Activated CD4-positive, alpha-beta T cell treated with anti-CD3 and anti-CD28 coated beads, Interleukin-2, amount 50 U/mL, for 48 hours (primary cell): ENCODE data around the gene PTPN23.
"Not testable (repeated sequence)": the region's sequence is repeated elsewhere in the genome, so short reads cannot be mapped to it uniquely, and the experiment has no call there.

Experiments
- DNase-seq, 2 experiments: peaks; one replicate each; pipeline ENCODE4 v3.0.0-alpha.2; 2020

The PTPN23 gene, protein sequence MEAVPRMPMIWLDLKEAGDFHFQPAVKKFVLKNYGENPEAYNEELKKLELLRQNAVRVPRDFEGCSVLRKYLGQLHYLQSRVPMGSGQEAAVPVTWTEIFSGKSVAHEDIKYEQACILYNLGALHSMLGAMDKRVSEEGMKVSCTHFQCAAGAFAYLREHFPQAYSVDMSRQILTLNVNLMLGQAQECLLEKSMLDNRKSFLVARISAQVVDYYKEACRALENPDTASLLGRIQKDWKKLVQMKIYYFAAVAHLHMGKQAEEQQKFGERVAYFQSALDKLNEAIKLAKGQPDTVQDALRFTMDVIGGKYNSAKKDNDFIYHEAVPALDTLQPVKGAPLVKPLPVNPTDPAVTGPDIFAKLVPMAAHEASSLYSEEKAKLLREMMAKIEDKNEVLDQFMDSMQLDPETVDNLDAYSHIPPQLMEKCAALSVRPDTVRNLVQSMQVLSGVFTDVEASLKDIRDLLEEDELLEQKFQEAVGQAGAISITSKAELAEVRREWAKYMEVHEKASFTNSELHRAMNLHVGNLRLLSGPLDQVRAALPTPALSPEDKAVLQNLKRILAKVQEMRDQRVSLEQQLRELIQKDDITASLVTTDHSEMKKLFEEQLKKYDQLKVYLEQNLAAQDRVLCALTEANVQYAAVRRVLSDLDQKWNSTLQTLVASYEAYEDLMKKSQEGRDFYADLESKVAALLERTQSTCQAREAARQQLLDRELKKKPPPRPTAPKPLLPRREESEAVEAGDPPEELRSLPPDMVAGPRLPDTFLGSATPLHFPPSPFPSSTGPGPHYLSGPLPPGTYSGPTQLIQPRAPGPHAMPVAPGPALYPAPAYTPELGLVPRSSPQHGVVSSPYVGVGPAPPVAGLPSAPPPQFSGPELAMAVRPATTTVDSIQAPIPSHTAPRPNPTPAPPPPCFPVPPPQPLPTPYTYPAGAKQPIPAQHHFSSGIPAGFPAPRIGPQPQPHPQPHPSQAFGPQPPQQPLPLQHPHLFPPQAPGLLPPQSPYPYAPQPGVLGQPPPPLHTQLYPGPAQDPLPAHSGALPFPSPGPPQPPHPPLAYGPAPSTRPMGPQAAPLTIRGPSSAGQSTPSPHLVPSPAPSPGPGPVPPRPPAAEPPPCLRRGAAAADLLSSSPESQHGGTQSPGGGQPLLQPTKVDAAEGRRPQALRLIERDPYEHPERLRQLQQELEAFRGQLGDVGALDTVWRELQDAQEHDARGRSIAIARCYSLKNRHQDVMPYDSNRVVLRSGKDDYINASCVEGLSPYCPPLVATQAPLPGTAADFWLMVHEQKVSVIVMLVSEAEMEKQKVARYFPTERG (N-terminal part only)

GRCh38 chr3:47380601-47381316 lies at the start of gene PTPN23:
Gene PTPN23, plus strand, starts transcription at chr3:47381021. Its CDS starts 76 bp downstream, at chr3:47381097.
- peak; percentile 99 for DNase-seq

DNA sequence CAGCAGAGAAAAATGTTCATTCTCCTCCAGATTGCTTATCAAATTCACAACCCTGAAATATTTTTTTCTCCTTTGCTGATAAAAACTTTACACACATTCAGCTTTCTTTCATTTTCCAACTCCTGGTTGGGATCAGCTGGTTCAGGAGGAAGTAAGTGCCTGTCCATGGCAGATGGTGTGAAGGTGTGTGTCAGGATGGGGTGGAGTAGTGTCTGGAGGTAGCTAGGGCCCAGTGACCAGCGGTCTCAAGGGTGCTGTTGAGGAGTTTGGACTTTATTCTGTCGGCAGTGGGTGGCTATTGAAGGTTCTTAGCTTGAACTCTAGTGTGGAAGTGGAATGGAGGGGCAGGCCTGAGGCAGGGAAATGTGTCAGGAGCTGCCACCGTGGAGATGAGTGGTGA lies 46.9 kb upstream of the PTPN23 start:
- no peak for DNase-seq

GRCh38 chr3:47337656-47338055 lies 43.2 kb upstream of the PTPN23 start:
- DNase-seq, result no peak

- no peak for DNase-seq
Observed at GRCh38 chr3:47339951-47340350, 40.9 kb upstream of the PTPN23 start.

- DNase-seq, result no peak
Observed at GRCh38 chr3:47340866-47341265, 40.0 kb upstream of the PTPN23 start.

GRCh38 chr3:47342151-47342550 lies 38.7 kb upstream of the PTPN23 start:
- no peak for DNase-seq

DNA sequence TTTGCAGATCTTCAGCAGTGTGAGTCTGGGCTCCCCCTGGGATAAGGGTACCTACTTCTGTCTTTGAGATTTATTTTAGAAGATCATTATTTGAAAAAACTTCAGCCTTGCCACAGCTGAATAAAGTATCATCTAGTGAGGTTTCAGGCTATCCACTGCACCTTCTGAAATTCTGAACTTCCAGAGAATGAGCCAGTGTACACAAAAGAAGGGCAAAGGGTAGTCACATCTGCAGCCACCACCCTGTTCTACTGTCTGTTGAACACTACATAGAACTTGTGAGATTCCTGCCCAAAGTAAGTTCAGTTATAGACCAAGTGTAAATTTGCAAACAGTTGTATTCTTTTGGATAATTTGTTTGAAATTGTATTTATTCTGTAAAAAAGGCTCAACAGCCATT lies 38.0 kb upstream of the PTPN23 start:
- DNase-seq, result no peak

- no peak for DNase-seq
Observed at GRCh38 chr3:47343471-47343971, 37.3 kb upstream of the PTPN23 start.

- DNase-seq, result no peak
Observed at GRCh38 chr3:47344971-47345370, 35.9 kb upstream of the PTPN23 start.

DNA sequence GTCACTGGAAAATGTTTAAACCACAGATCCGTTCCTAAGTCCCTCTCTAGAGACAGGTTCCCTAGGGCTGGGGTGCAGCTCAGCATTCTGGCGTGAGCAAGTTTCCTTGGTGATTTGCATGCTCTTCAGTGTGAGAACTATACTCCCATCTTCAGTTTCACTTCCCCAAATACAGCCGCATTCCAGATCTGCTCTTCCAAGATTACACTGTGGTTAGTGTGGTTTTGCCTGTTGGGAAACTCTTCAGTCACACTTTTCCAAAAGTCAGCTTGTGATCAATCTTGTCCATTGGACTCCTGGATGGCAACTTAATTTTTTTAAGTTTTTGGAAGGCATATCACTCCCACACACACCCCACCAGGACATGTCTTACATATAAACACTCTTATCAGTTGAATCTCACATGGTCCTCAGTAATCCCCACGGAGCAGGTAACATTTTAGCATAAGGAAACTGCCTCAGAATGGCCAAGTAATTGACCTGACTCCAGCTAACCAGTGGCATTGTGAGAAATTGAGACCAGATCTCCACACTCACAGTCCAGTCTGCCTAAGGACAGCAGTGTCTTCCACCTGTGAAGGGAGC lies 33.5 kb upstream of the PTPN23 start:
- DNase-seq, result no peak

DNA sequence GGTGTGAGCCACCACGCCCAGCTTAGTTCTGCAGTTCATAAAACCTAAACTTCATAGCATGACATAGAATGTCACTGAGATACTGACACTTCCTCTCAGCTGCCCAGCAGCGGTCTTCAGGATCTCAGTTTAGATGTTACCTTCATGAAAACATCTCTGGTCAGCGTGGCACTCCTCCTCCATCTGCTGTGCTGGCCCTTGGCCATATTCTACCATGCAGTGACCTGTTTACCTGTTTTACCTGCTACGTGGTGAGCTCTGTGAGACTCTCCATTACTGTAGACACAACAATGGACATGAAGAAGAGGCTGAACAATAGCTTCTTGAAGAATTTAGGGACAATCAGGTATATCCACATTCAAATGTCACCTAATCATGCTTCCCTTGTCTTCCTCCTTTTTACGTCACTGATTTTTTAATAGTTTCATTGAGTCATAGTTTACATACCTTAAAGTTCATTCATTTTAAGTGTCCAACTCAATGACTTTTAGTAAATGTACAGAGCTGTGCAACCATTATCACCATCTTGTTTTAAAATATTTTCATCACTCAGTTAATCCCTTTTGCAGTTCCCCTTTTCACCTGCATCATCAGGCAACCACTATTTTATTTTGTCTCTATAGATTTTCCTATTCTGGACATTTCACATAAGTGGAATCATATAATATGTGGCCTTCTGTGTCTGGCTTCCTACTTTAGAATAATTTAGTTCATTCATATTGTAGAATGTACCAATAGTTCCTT lies 32.2 kb upstream of the PTPN23 start:
- no peak for DNase-seq

GRCh38 chr3:47355010-47355409 lies 25.8 kb upstream of the PTPN23 start:
- no peak for DNase-seq

GRCh38 chr3:47356201-47356600 lies 24.6 kb upstream of the PTPN23 start:
- no peak for DNase-seq

- DNase-seq, result no peak
Observed at GRCh38 chr3:47359323-47359722, 21.5 kb upstream of the PTPN23 start.

- DNase-seq, result peak; percentile 24 to 45
Observed at GRCh38 chr3:47360110-47360517, 20.7 kb upstream of the PTPN23 start.

GRCh38 chr3:47362701-47363100 lies 18.1 kb upstream of the PTPN23 start:
- DNase-seq, result no peak

- no peak for DNase-seq
Observed at GRCh38 chr3:47365213-47366153, 15.3 kb upstream of the PTPN23 start.

GRCh38 chr3:47366833-47367232 lies 14.0 kb upstream of the PTPN23 start:
- no peak for DNase-seq

GRCh38 chr3:47367631-47368030 lies 13.2 kb upstream of the PTPN23 start:
- DNase-seq, result no peak

GRCh38 chr3:47370020-47370419 lies 10.8 kb upstream of the PTPN23 start:
- not testable (repeated sequence) for DNase-seq
